Measurements from ENCODE around the gene NMS. TPM values are rescaled to one million over a fixed set of nuclear protein-coding genes. Genes with fewer than 3 reads are reported as not detected.
"Not testable (repeated sequence)": the region's sequence is repeated elsewhere in the genome, so short reads cannot be mapped to it uniquely, and the experiment has no call there.

The NMS gene
- polyA plus RNA-seq, 1 donor from 2014 or later: not detected

GRCh38 chr2:100451734-100452133, 18.5 kb upstream of the NMS start:
- no peak overlapping the region for H3K4me3 ChIP-seq (ENCODE audit: low read length)
- H4K20me1 ChIP-seq (ENCODE audit: insufficient read depth): no peaks in the 10 kb centered on the region
- TF ChIP-seq EZH2 (IDR thresholded peaks at IDR 0.05; ENCODE audit: borderline replicate concordance, insufficient read depth, low read length, poor library complexity, severe bottlenecking) (no peak), MXI1 (conservative IDR thresholded peaks at IDR 0.05; ENCODE audit: poor library complexity, severe bottlenecking) (no peak)
- no peak overlapping the region for H3K9ac ChIP-seq (ENCODE audit: low read length)
- H3K36me3 ChIP-seq (ENCODE audit: insufficient read depth, low read length): no peaks in the 10 kb centered on the region
- no peaks in the 10 kb centered on the region for H3K79me2 ChIP-seq (replicated peaks; ENCODE audit: insufficient read depth, low read length)
- H3F3A ChIP-seq (ENCODE audit: insufficient read depth, low read length, poor library complexity, severe bottlenecking): no peaks in the 10 kb centered on the region
- no peak overlapping the region for H3K27ac ChIP-seq (ENCODE audit: low read length)
- no peaks in the 10 kb centered on the region for H3K27me3 ChIP-seq (ENCODE audit: insufficient read depth, low read depth, low read length)
- H3K4me2 ChIP-seq (ENCODE audit: low read length): no peak overlapping the region
- H3K9me3 ChIP-seq (ENCODE audit: low read length): no peaks in the 10 kb centered on the region
- no peak overlapping the region for H2AFZ ChIP-seq (ENCODE audit: low read depth, low read length)
- H3K9me2 ChIP-seq (ENCODE audit: insufficient read depth, low read length): no peaks in the 10 kb centered on the region

- no peaks in the 10 kb centered on the region for H3F3A ChIP-seq (ENCODE audit: insufficient read depth, low read length, poor library complexity, severe bottlenecking)
- H3K9me3 ChIP-seq (ENCODE audit: low read length): no peaks in the 10 kb centered on the region
Observed at GRCh38 chr2:100453853-100454252, 16.4 kb upstream of the NMS start.

GRCh38 chr2:100456357-100456756, 13.9 kb upstream of the NMS start:
- not testable (repeated sequence) for H3K27ac ChIP-seq (ENCODE audit: low read length); H3K79me2 ChIP-seq (replicated peaks; ENCODE audit: insufficient read depth, low read length); H3K27me3 ChIP-seq (ENCODE audit: insufficient read depth, low read depth, low read length); H2AFZ ChIP-seq (ENCODE audit: low read depth, low read length); H3K9me2 ChIP-seq (ENCODE audit: insufficient read depth, low read length); H3K4me2 ChIP-seq (ENCODE audit: low read length); H3K4me3 ChIP-seq (ENCODE audit: low read length); H3K36me3 ChIP-seq (ENCODE audit: insufficient read depth, low read length); H3K9ac ChIP-seq (ENCODE audit: low read length); H3K9me3 ChIP-seq (ENCODE audit: low read length); H3F3A ChIP-seq (ENCODE audit: insufficient read depth, low read length, poor library complexity, severe bottlenecking); H4K20me1 ChIP-seq (ENCODE audit: insufficient read depth)

More at GRCh38 chr2:100453853-100454252, 16.4 kb upstream of the NMS start:
- no peaks in the 10 kb centered on the region for H3K79me2 ChIP-seq (replicated peaks; ENCODE audit: insufficient read depth, low read length)
- H2AFZ ChIP-seq (ENCODE audit: low read depth, low read length): no peak overlapping the region
- H3K36me3 ChIP-seq (ENCODE audit: insufficient read depth, low read length): no peaks in the 10 kb centered on the region
- H3K4me2 ChIP-seq (ENCODE audit: low read length): no peak overlapping the region
- H3K27ac ChIP-seq (ENCODE audit: low read length): no peak overlapping the region
- no peaks in the 10 kb centered on the region for H3K27me3 ChIP-seq (ENCODE audit: insufficient read depth, low read depth, low read length)
- no peak overlapping the region for H3K9ac ChIP-seq (ENCODE audit: low read length)
- H3K4me3 ChIP-seq (ENCODE audit: low read length): no peak overlapping the region
- H4K20me1 ChIP-seq (ENCODE audit: insufficient read depth): no peaks in the 10 kb centered on the region
- TF ChIP-seq POLR2AphosphoS5 (IDR thresholded peaks at IDR 0.05): no peak
- no peaks in the 10 kb centered on the region for H3K9me2 ChIP-seq (ENCODE audit: insufficient read depth, low read length)

GRCh38 chr2:100460904-100461530, 9.3 kb upstream of the NMS start:
- Histone ChIP-seq H3K4me2 (ENCODE audit: low read length) (no peak overlapping the region), H4K20me1 (ENCODE audit: insufficient read depth) (no peaks in the 10 kb centered on the region), H3K9ac (ENCODE audit: low read length) (no peak overlapping the region), H3K9me3 (ENCODE audit: low read length) (no peaks in the 10 kb centered on the region), H3K27me3 (ENCODE audit: insufficient read depth, low read depth, low read length) (no peaks in the 10 kb centered on the region), H3F3A (ENCODE audit: insufficient read depth, low read length, poor library complexity, severe bottlenecking) (no peaks in the 10 kb centered on the region), H3K9me2 (ENCODE audit: insufficient read depth, low read length) (no peaks in the 10 kb centered on the region), H3K79me2 (replicated peaks; ENCODE audit: insufficient read depth, low read length) (no peaks in the 10 kb centered on the region), H2AFZ (ENCODE audit: low read depth, low read length) (no peak overlapping the region), H3K36me3 (ENCODE audit: insufficient read depth, low read length) (no peaks in the 10 kb centered on the region), H3K4me3 (ENCODE audit: low read length) (no peak overlapping the region), H3K27ac (ENCODE audit: low read length) (no peak overlapping the region)
- TF ChIP-seq RAD21 (conservative IDR thresholded peaks at IDR 0.05) (no peak), POLR2AphosphoS5 (IDR thresholded peaks at IDR 0.05) (no peak), SMC3 (conservative IDR thresholded peaks at IDR 0.05; ENCODE audit: poor library complexity) (no peak), TAF1 (IDR thresholded peaks at IDR 0.05; ENCODE audit: low read depth) (no peak), MXI1 (conservative IDR thresholded peaks at IDR 0.05; ENCODE audit: poor library complexity, severe bottlenecking) (no peak), CTCF (IDR thresholded peaks at IDR 0.05; ENCODE audit: poor library complexity, severe bottlenecking) (no peak)
